Prostate gland (tissue), 2 donors: ENCODE measurements around the gene BCL11A.

Source experiments
- CTCF ChIP-seq, 4 experiments: fragments of 200-600 bp in 2 of 4; fragments of 450-650 bp in 2 of 4; sonication (generic) in 2 of 4; IDR thresholded peaks; 1 replicate in 3 of 4; 2 replicates in 1 of 4; pipeline ENCODE4 v1.5.1; 2016 to 2019; ENCODE audit warnings: antibody characterized with exemption in 4 of 4, mild to moderate bottlenecking in 2 of 4, moderate library complexity in 2 of 4
- POLR2A ChIP-seq: fragments of 450-650 bp; IDR thresholded peaks from one replicate; pipeline ENCODE4 v1.6.1; 2016; ENCODE audit warnings: antibody characterized with exemption, mild to moderate bottlenecking

GRCh38 chr2:60450488-60450887 lies 103.0 kb downstream of the BCL11A start:
- TF ChIP-seq CTCF (IDR thresholded peaks at IDR 0.05), result no peak
- no peak for TF ChIP-seq POLR2A
